Stimulated activated CD4-positive, alpha-beta T cell treated with anti-CD3 and anti-CD28 coated beads, TNF-alpha, amount 100 ng/mL, for 1 hour (primary cell): ENCODE data around the gene PTPRM.
"Not testable (repeated sequence)": the region's sequence is repeated elsewhere in the genome, so short reads cannot be mapped to it uniquely, and the experiment has no call there.

Source experiments
- DNase-seq, 3 donors: peaks; one replicate each; pipeline ENCODE4 v3.0.0-alpha.2; 2020; ENCODE audit warnings: low read depth in 3 of 3, low spot score in 1 of 3

PTPRM gene

DNA sequence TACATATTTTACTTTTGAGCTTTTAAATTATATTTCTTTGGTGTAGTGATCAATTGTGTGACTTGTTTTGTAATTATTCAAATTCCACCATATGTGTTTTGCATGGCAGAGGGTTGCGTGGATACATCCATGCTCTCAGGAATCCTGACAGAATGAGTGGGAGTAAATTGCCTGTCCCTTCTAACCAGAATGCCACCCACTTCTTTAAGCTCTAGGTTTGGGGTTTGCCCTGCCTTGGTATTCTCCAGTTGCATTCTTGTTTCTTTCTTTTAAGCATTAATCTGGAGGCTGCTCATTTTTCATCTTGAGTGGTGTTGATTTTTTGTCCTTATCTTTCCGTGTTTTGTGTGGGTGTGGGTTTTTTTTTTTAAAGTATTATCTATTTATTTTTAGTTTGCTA is 360.0 kb downstream of the PTPRM start:
- DNase-seq: no peak

DNA sequence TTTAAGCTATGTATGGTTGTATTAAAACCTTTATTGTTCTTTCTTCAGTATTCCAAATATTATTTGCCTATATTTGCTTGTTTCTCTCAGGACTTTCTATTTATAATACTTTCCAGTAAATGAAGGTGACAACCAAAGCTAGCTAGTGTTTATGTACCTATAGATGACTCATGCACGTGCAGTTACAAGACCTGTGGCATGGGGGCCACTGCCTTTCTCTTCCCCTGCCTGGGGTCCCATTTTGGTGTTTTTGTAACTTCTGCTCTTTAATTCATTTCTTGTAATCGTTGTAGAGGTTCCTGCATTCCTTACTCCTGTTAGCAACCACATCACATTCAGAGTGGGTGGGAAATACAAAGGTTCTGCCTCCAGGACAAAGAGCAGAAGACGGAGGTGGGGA is 364.6 kb downstream of the PTPRM start:
- DNase-seq: no peak

GRCh38 chr18:7937268-7937667 is 370.2 kb downstream of the PTPRM start:
- DNase-seq: no peak

GRCh38 chr18:7939521-7939920 is 372.4 kb downstream of the PTPRM start:
- no peak for DNase-seq

- DNase-seq: no peak
Measured at GRCh38 chr18:7940379-7940778, 373.3 kb downstream of the PTPRM start.

GRCh38 chr18:7940971-7941370 is 373.9 kb downstream of the PTPRM start:
- no peak for DNase-seq

- no peak for DNase-seq
Measured at GRCh38 chr18:7941533-7941932, 374.4 kb downstream of the PTPRM start.

DNA sequence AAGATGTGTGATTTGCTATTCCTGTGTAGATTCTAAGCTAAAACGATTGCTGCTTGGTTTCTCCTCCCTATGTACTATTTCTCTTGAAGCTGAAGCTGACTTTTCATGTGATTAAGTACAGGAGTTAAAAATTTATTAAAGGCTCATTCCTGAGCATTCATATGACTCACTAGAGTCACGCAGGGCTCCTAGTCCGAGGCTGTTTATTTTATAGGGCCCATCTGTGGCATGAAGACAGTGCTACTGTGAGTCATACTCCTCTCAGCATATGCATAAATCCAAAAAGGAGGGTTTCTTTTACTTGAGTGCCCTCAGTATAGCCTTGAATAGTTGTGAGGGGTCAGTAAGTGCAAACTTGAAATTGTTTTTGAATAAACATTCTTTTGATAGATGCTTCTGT is 378.8 kb downstream of the PTPRM start:
- no peak for DNase-seq

DNA sequence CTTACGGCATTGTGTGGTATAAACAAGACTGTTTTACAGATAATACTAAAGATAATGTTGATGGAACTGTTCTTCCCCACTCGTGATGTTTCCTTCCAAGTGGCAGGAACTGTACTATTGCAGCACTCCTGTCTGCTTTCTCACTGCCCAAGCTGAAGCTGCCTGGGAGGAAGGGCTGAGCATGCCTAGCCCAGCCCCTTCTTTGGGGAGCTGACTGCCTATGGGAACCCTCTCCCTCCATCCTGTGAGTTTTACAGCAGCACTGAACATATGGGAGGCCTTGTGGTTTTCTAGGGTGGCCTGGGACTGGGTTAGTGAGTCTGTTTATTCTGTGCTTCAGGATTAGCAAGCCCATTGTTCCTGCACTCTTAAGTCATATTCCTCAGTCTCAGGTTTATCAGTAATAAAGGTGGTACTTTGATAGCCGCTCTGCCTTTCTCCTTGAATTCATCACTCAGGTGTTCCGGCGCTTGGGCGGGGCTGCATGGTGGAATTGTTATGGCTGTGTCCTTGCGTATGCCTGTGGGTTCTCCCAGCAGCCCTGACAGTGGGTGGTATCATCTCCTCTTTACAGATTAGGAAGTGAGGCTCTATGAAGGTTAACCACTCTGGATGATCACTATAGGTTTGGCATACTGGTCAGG is 379.7 kb downstream of the PTPRM start:
- DNase-seq: no peak

GRCh38 chr18:7950380-7951136 is 383.4 kb downstream of the PTPRM start:
- DNase-seq: no peak

DNA sequence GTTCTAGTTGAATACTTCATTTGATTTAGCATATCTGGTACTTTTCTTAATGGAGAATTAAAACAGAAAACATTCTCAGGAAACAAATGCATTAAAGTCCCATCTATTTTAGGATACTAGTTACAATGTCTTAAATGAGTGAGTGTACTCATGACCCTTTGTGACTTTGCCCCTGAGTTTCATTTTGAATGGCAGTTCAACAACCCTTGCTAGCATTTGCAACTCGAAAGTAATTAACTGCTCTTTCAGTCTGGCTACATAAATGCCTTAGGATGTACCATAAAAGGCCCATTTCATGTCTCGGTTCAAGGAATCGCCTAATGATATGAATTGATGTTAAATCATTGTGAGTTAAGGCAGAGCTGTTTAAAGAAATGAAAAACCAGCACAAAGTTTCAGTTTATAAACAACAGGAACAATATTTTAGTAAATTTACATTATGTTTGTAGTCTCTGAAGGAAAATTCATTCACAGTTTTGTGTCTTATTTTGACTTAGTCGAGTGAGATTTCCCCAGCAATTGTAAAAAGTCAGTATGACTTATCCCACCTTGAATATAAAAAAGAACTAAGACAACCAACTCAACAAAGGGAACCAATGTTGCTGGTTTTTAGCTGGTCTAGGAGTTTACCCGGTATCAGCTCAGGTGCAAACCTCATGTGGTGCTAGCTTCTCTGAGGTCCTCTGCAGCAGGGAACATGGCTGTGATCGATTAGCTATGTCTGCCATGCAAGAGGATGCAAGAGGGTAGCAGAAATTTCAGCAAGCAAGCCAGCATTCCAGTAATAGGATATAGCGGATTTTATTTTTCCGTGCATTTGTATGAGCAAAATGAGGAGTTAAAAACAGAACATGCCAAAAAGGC is 386.2 kb downstream of the PTPRM start:
- no peak for DNase-seq

DNA sequence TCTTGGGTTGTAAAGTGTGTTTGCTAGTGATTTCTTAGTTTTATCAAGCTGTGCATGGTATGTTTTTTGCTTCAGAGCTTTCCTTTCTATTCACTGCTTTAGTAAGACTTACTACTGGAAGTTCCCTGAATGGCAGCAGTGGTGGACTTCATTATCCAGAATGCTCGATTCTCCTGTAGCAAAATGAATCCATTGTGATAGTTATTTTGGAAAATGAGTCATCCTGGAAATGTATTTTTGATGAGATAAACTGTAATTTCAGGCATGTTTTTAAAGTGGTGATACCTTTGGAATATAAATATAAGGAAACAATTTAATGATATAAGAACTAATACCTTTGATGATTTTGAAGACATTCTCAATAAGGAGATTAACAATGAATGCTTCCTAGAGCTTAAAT is 387.1 kb downstream of the PTPRM start:
- no peak for DNase-seq

- DNase-seq: no peak
Measured at GRCh38 chr18:7955175-7955574, 388.1 kb downstream of the PTPRM start.

DNA sequence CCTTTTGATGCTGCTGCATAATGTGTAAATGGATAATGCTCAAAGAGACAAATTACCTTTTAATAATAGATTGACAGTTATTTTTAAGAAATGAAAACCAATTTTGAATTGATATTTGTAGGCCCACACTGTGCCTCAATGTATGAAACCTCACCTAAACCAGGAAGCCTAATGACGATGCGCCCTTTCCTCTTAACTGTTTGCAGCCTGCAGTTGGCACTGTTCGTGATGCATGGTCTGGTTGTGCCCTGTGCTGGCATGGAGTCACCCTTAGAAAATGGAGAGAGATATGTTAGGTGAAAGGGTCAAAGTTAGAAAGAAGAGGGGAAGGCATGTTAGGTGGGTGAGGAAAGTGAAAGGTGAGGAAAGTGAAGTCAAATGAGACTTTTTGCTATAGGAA is 390.2 kb downstream of the PTPRM start:
- no peak for DNase-seq

DNA sequence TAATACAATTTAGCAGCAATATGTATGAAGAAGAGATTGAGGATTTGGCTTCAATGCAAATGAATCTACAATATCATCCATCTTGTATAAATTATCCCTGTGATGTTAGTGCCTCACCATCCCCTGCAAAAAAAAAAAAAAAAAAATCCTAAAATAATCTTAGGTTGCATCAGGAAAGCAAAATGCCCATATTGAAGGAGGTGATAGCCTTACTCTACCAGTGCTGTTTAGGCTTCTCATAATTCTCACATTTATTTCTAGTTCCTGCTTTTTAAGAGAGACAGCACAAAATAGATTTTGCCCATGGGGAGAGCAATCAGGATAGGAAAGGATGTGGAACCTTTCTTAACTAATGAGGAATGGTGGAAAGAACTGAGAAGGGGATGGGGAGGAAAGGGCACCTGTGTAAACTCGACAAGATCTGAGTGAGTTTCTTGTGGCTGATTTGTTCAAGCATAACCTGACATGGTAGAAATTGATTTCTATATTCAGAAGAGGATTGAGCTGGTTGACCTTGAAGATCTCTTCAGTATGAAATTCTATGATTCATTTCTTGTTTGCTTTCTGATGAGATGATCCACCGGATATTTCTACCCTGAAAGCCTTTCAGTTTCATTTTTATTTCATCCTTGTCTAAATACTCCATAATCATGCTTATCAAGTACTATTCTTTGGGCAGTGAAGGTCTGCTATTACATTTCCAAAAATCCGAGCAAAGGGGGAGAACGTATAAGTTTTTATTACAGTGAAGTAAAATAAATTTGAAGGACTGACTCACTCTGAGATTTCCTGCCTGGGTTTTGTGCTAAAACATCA is 391.2 kb downstream of the PTPRM start:
- DNase-seq: no peak

- DNase-seq: no peak
Measured at GRCh38 chr18:7958897-7959146, 391.7 kb downstream of the PTPRM start.

GRCh38 chr18:7966682-7967081 is 399.6 kb downstream of the PTPRM start:
- DNase-seq: not testable (repeated sequence)

DNA sequence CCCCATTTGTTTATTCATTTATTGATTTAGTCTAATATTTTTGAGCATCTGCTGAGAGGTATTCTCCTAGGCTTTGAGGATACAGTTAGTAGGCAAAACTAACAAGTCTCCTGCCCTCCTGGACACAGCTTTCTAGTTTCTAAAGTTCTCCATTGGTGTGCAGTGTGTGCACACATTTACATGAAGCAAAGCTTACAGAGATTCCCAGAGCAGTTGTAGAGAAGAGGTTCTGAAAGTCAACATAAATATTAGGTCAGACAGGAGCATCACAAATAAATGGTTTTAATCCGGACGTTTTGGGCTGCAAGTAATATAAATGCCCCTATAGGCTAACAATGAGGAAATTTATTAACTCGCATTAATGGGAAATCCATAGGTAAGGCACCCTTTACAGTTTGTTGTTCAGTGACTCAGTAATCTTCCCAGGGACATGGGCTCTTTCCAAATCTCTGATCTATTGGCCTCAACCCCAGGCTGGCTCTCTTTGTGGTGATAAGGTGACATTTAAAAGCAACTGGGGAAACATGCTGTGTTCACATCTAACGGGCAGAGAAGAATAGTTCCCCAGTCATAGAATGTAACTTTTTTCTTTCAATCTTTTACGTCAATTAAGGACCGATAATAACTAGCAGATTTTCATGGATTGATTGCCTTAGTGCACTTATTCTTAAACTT is 407.2 kb downstream of the PTPRM start:
- DNase-seq: no peak

GRCh38 chr18:7977897-7978296 is 410.8 kb downstream of the PTPRM start:
- DNase-seq: no peak

DNA sequence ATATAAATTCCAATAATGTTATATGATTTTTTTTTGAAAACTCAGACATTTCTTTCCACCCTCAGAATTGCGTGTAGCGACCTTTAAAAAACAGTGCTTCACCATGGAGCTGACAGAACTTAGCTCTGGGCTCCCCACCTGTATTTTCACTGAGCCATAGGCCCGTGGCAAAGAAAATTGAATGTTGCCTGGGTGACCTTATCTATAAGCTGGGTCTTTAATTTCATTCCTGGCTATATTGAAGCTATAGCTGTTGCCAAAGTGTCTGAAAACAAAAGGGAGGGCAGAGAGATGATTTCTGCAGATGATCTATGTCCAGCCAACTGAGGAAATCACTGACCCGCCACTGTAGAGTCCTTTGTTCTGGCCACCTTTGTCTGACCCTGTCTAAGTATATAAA is 411.7 kb downstream of the PTPRM start:
- DNase-seq: no peak

DNA sequence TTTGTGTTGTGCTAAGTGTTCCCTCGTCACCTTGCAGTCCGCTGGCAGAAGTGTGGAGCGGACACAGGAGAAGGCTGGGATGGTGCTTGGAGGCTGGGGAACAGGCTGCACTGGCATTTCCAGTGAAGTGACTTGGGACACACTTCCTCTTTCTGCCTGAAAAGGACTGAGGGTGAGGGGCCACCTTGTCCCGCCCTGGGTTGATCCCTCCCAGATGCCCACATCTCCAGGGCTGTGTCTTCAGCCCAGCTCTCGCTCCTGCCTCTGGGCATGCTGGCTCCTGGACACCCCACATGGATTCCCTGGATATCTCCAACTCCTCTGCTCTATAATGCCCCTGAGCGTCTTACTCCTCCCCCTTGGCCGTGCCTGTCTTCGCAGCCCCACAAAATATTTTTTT is 412.6 kb downstream of the PTPRM start:
- DNase-seq: no peak
